Brain microvascular endothelial cell (primary cell): ENCODE data around the gene TAC4.

ENCODE experiments used
- DNase-seq: peaks from one replicate; pipeline ENCODE4 v3.0.0-alpha.2; 2020
- H3K27ac ChIP-seq: fragments of 250-450 bp; sonication (Bioruptor Pico); 2 replicates; pipeline ENCODE4 v1.5.1; 2020; ENCODE audit warnings: mild to moderate bottlenecking, moderate library complexity
- H3K27me3 ChIP-seq: fragments of 250-450 bp; sonication (Bioruptor Pico); replicated peaks from 2 replicates; pipeline ENCODE4 v1.5.1; 2020; ENCODE audit warnings: mild to moderate bottlenecking
- H3K36me3 ChIP-seq: fragments of 250-450 bp; sonication (Bioruptor Pico); replicated peaks from 2 replicates; pipeline ENCODE4 v1.5.1; 2020; ENCODE audit warnings: mild to moderate bottlenecking
- H3K4me3 ChIP-seq: 2 replicates; pipeline ENCODE4 v1.5.1; 2011; ENCODE audit warnings: low read depth, mild to moderate bottlenecking, control low read depth, low read length, moderate library complexity
- CTCF ChIP-seq: IDR thresholded peaks from 2 replicates; pipeline ENCODE4 v1.5.1; 2011; ENCODE audit warnings: low read depth, mild to moderate bottlenecking, moderate library complexity, low read length, control low read depth, inconsistent platforms; ENCODE audit errors: missing control alignments
- in situ Hi-C: cut with HindIII; loops from 2 replicates; pipeline ENCODE4 v1.10.0; 2017; ENCODE audit warnings: low sequenced_read_pairs, low pct_ligation_motif_present

Gene TAC4

GRCh38 chr17:49848019-49848473 is at the start of gene TAC4:
Gene TAC4 (minus strand): TSS chr17:49848069. CDS start chr17:49848017, 52 bp downstream.
- H3K4me3 ChIP-seq = no peak within 1 kb of the TSS
- in situ Hi-C loops = no loop called here
- H3K36me3 ChIP-seq = no peaks in the 10 kb centered on the region
- DNase-seq = no peak
- H3K27me3 ChIP-seq = peaks cover 2% of the 10 kb centered on the region
- H3K27ac ChIP-seq = no peak within 1 kb of the TSS
- no peak for TF ChIP-seq CTCF

GRCh38 chr17:49896860-49897259 is 49.0 kb upstream of the TAC4 start:
- no peak for DNase-seq
- no peak for TF ChIP-seq CTCF
- H3K27me3 ChIP-seq = peaks cover 55% of the 10 kb centered on the region
- no peak overlapping the region for H3K4me3 ChIP-seq
- H3K36me3 ChIP-seq = no peaks in the 10 kb centered on the region
- no peak overlapping the region for H3K27ac ChIP-seq
- in situ Hi-C loops = no loop called here

- TF ChIP-seq CTCF = no peak
- H3K27me3 ChIP-seq = peaks cover 55% of the 10 kb centered on the region
- H3K4me3 ChIP-seq = no peak overlapping the region
- in situ Hi-C loops = no loop called here
- H3K36me3 ChIP-seq = no peaks in the 10 kb centered on the region
- DNase-seq = no peak
- no peak overlapping the region for H3K27ac ChIP-seq
Measured at GRCh38 chr17:49896222-49896621, 48.4 kb upstream of the TAC4 start.

- Histone ChIP-seq H3K27me3 (peaks cover 56% of the 10 kb centered on the region), H3K4me3 (no peak overlapping the region)
- in situ Hi-C loops = no loop called here
Measured at GRCh38 chr17:49895812-49896211, 47.9 kb upstream of the TAC4 start.

GRCh38 chr17:49894761-49895160 is 46.9 kb upstream of the TAC4 start:
- DNase-seq = no peak
- H3K4me3 ChIP-seq = no peak overlapping the region
- H3K27ac ChIP-seq = no peak overlapping the region
- TF ChIP-seq CTCF = no peak
- H3K27me3 ChIP-seq = peaks cover 61% of the 10 kb centered on the region
- H3K36me3 ChIP-seq = no peaks in the 10 kb centered on the region
- in situ Hi-C loops = no loop called here

More at GRCh38 chr17:49895812-49896211, 47.9 kb upstream of the TAC4 start:
- no peak for DNase-seq
- TF ChIP-seq CTCF = no peak
- Histone ChIP-seq H3K27ac (no peak overlapping the region), H3K36me3 (no peaks in the 10 kb centered on the region)

- Histone ChIP-seq H3K36me3 (no peaks in the 10 kb centered on the region), H3K27ac (no peak overlapping the region), H3K4me3 (no peak overlapping the region), H3K27me3 (peaks cover 65% of the 10 kb centered on the region)
- in situ Hi-C loops = no loop called here
- DNase-seq = no peak
- no peak for TF ChIP-seq CTCF
Measured at GRCh38 chr17:49891694-49892389, 44.0 kb upstream of the TAC4 start.
